GM19372 (cell line): ENCODE measurements around the gene CARD10.
"Not testable (repeated sequence)": the region's sequence is repeated elsewhere in the genome, so short reads cannot be mapped to it uniquely, and the experiment has no call there.

ENCODE experiments used
- ATAC-seq: cut with Tn5 transposase; IDR thresholded peaks from one replicate; pipeline ENCODE4 v1.9.1; 2021; ENCODE audit warnings: mild to moderate bottlenecking, low read depth, moderate library complexity; ENCODE audit not compliant: unreplicated experiment

Gene CARD10

GRCh38 chr22:37557321-37558001 lies 38.2 kb upstream of the CARD10 start:
- ATAC-seq = no peak

GRCh38 chr22:37556710-37557109 lies 37.5 kb upstream of the CARD10 start:
- no peak for ATAC-seq

- no peak for ATAC-seq
Measured at GRCh38 chr22:37555029-37555428, 35.8 kb upstream of the CARD10 start.

- no peak for ATAC-seq
Measured at GRCh38 chr22:37553725-37554124, 34.5 kb upstream of the CARD10 start.

GRCh38 chr22:37552524-37553163 lies 33.4 kb upstream of the CARD10 start:
- ATAC-seq = no peak

- no peak for ATAC-seq
Measured at GRCh38 chr22:37551981-37552380, 32.8 kb upstream of the CARD10 start.

GRCh38 chr22:37550921-37551320 lies 31.7 kb upstream of the CARD10 start:
- ATAC-seq = not testable (repeated sequence)

GRCh38 chr22:37549704-37550059 lies 30.5 kb upstream of the CARD10 start:
- ATAC-seq = no peak

- no peak for ATAC-seq
Measured at GRCh38 chr22:37547251-37547741, 28.1 kb upstream of the CARD10 start.

- no peak for ATAC-seq
Measured at GRCh38 chr22:37546437-37547250, 27.4 kb upstream of the CARD10 start.

GRCh38 chr22:37545703-37546436 lies 26.7 kb upstream of the CARD10 start:
- ATAC-seq = no peak

- no peak for ATAC-seq
Measured at GRCh38 chr22:37544955-37545702, 25.9 kb upstream of the CARD10 start.

- no peak for ATAC-seq
Measured at GRCh38 chr22:37542959-37543358, 23.7 kb upstream of the CARD10 start.

- ATAC-seq = not testable (repeated sequence)
Measured at GRCh38 chr22:37542416-37542815, 23.2 kb upstream of the CARD10 start.

GRCh38 chr22:37539790-37540189 lies 20.6 kb upstream of the CARD10 start:
- not testable (repeated sequence) for ATAC-seq

- ATAC-seq = no peak
Measured at GRCh38 chr22:37538590-37539357, 19.6 kb upstream of the CARD10 start.

- no peak for ATAC-seq
Measured at GRCh38 chr22:37535159-37535558, 15.9 kb upstream of the CARD10 start.

GRCh38 chr22:37534445-37534844 lies 15.2 kb upstream of the CARD10 start:
- ATAC-seq = no peak

GRCh38 chr22:37533995-37534394 lies 14.8 kb upstream of the CARD10 start:
- no peak for ATAC-seq
